HG03520 (cell line): ENCODE results near the gene ZNF575.
"Not testable (repeated sequence)": the region's sequence is repeated elsewhere in the genome, so short reads cannot be mapped to it uniquely, and the experiment has no call there.

Source experiments
- ATAC-seq: cut with Tn5 transposase; IDR thresholded peaks from one replicate; pipeline ENCODE4 v1.9.1; 2021; ENCODE audit warnings: mild to moderate bottlenecking, moderate library complexity; ENCODE audit not compliant: unreplicated experiment

The ZNF575 gene

GRCh38 chr19:43507880-43508279 lies 25.1 kb upstream of the ZNF575 start:
- ATAC-seq, result no peak

- no peak for ATAC-seq
These were observed 22.3 kb upstream of the ZNF575 start for GRCh38 chr19:43510713-43511112.

GRCh38 chr19:43511324-43511723 lies 21.7 kb upstream of the ZNF575 start:
- no peak for ATAC-seq

DNA sequence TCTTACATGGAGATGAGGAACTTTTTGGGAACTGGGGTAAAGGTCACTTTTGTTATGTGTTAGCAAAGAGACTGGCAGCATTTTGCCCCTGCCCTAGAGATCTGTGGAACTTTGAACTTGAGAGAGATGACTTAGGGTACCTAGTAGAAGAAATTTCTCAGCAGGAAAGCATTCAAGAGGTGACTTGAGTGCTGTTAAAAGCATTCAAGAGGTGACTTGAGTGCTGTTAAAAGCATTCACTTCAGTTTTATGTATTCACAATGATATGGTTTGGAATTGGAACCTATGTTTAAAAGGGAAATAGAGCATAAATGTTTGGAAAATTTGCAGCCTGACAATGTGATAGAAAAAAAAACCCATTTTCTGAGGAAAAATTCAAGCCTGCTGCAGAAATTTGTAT lies 20.6 kb upstream of the ZNF575 start:
- ATAC-seq, result not testable (repeated sequence)

DNA sequence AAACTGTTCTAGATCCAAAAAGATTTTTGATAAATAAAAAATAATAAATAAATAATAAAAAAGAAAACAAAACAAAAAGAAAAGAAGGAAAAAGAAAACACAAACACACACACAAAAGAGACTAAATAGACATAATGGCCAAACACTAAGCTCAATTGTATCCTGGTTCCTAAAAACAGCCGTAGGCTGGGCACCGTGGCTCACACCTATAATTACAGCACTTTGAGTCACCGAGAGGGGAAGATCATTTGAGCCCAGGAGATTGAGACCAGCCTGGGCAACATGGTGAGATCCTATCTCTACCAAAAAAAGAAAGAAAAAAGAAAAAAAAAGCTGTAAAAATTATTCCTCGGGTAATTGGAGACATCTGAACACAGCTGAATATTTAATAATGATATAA lies 14.9 kb upstream of the ZNF575 start:
- no peak for ATAC-seq

DNA sequence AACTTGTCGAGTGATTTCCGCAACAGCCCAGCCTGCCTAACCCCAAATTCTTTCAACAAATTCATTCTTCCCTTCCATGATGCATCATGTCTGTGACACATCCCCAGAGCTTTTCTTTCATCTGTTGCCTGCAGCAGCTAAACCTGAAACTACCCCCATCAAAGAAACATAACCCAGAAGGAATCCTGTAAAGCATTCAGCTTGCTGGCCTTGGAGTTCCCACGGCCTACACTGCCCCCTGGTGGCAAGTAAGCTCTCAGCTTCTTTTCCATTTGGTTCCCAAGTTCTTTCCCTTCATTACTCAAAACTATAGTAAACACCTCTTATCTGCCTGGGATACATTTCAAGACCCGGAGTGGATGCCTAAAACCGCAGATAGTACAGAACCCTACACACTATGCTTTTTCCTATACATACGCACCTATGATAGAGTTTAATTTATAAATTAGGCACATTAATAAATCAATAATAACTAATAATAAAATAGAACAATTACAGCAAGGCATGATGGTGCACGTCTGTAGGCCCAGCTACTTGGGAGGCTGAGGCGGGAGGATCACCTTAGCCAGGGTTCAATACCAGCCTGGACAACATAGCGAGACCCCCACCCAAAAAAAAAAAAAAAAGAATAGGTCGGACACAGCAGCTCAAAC lies 13.4 kb upstream of the ZNF575 start:
- no peak for ATAC-seq

DNA sequence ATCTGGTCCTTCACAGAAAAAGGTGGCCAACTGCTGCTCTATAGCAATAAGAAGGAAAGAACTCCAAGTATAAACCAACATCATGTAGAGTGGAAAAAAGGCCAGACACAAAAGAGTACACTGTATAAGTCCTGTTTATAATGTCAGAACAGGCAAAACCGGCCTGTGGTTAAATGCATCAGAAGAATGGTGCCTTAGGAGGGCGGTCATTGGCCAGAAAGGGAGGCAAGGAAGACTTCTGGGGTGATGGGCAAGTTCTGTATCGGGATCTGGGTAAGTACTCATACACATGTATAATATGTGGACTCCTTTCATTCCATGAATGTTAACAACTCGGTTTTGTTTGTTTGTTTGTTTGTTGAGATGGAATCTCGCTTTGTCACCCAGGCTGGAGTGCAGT lies 10.1 kb upstream of the ZNF575 start:
- no peak for ATAC-seq

- not testable (repeated sequence) for ATAC-seq
These were observed 9.3 kb upstream of the ZNF575 start for GRCh38 chr19:43523696-43524095.

GRCh38 chr19:43524922-43525835 lies 7.8 kb upstream of the ZNF575 start:
- no peak for ATAC-seq

DNA sequence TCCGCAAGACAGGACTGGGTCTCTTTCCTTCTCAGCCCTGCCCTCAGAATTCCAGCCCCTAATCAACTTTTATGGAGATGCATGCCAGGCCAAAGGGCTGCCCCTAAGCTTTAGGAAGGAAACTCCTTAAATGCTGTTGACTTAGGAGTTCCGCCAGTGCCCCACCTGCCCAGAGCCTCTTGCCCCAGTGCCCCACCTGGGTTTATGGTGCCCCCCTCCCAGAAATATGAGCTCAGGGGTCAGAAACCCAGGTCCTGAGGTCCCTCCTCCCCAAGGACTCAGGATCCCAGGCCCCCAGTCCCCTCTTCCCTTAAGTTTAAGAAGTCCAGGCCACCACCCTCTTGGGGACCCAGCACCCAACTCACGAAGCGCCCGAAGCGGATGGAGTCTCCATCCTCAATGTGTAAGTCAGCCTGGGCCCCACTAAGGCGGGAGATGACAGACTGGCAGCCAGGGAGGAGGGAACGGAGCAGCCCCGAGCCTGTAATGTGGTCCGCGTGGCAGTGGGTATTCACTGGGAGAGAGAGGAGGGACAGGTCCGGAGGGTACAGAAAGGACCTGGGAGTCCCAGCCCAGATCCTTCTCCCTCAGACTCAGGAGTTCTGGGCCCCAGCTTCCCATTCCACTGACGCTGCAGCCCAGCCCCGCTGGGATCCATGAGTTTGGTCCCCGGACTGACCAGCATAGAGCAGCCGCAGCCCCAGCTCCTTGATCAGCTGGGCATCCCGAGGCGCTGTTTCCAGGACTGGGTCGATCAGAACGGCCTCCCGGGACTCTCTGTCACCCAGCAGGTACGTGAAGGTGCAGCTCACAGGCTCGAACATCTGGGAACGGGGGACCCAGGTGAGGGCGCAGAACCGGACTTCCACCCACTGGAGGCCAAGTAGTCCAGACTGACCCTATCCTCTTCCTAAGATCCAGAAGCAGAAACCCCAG lies 6.9 kb upstream of the ZNF575 start:
- no peak for ATAC-seq

DNA sequence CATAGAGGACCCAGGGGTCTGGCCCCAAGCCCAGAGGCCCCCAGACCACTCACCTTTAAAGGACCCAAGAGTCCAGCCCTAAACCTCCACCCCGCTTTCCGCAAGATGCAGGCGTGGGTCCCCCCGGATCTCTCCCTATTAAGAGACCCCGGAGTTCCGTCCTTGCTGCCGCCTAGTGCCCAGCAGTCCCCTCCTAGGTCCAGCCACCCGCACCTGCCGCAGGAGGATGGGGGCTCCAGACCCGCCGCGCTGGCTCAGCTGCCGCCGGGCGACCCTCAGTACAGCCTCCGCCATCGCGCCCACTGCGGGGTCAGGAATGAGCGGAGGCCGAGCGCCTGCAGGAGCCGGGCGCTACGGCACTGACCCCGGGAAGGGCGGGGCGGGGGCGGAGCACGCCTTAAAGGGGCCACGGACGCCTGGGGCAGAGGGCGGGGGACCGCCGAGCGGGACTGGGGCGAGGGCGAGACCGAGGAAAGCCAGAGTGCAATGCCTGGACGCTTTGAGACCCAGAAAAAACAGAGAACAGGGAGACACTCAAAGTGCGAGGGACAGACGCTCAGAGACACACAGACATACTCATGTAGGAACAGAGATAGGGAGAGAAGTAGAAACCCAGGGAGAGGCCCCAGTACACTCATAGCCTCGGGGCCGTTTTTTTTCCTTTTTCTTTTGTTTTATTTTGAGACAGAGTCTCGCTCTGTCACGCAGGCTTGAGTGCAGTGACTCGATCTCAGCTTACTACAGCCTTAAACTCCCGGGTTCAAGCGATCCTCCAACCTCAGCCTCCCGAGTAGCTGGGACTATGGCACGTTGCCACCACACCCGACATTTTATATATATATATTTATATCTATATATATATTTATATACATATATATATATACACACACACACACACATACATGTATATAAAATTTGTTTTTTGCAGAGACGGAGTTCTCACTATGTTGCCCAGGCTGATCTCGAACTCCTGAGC lies 5.8 kb upstream of the ZNF575 start, which contains the start of gene ETHE1:
ETHE1 (minus strand) TSS at position 318 of the 976 bp plus-strand sequence; CDS start at position 294, 24 bp downstream.
- no peak for ATAC-seq

GRCh38 chr19:43527860-43528622 lies 4.9 kb upstream of the ZNF575 start:
- no peak for ATAC-seq

DNA sequence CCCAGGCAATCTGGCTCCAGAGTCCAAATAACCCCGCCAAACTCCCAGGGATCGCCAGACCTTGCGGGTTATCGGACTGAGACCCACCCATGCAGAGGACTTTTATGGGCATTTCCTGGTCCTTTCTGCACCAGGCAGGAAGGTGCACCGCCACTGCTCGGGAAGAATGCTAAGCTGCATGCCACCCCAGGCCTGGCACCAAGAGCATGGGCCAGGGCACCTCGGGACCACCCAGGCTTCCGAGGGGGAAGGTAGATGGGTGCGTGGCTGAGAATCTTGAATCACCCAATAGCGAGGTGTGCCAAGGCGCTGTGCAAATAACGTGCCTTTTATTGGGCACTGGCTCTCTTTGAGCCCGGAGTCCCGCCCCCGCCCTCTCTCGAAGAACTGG lies 422 bp upstream of the ZNF575 start:
- no peak for ATAC-seq

DNA sequence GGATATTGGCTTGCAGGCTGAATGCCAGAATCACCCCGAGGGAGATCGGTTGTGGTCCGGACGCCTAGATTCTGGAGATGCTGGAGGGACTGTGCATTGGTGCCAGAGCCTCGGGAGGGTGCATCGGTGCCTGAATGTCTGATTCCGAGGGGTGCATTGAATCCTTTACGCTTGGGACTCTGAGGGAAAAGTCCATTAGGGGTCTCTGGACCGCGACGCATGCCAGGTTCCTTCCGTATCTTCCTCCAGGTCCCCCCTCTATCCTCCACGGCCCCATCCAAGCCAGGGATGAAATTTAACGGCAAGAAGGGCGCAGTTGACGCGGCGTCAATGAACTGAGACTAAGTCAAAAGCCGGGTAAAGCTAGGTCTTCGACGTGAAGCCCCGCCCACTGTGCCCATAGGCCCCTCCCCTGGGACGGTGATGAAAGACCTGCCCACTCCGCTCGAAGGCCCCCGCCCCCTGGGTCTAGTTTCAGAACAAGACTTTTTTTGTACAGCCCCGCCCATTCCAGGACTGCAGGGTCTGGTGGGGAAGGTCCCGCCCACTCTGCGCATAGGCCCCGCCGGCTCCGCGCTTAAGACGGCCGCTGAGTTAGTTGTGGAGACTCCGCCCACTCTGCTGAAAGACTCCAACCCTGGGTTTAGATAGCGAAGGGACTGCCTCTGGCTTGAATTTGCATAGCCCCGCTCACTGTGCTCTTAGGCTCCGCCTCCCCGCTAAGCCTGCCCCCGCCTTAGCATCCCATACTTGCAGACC lies 737 bp downstream of the ZNF575 start:
- ATAC-seq, result peak; percentile 53

DNA sequence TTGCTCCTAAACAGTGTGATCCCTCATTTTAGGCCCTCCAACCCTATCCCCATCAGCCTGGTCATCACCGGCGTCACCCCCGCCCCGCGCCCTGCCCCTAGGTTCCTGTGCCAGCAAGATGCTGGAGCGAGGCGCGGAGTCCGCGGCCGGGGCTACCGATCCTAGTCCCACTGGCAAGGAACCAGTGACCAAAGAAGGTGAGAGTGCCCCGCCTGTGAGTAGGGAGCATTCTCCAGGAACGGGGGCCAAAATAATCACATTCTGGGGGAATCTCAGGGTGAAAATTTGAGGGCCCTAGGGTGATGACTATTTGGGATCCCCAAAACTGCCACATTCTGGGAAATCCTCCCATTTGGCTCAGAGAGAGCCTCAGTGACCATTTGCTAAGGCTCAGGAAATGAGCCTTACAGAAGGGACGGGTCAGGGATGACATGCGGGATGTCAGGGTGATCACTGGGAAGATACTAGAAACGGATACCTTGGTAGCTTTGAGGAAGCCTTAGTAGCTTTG lies 1.4 kb downstream of the ZNF575 start:
- no peak for ATAC-seq

DNA sequence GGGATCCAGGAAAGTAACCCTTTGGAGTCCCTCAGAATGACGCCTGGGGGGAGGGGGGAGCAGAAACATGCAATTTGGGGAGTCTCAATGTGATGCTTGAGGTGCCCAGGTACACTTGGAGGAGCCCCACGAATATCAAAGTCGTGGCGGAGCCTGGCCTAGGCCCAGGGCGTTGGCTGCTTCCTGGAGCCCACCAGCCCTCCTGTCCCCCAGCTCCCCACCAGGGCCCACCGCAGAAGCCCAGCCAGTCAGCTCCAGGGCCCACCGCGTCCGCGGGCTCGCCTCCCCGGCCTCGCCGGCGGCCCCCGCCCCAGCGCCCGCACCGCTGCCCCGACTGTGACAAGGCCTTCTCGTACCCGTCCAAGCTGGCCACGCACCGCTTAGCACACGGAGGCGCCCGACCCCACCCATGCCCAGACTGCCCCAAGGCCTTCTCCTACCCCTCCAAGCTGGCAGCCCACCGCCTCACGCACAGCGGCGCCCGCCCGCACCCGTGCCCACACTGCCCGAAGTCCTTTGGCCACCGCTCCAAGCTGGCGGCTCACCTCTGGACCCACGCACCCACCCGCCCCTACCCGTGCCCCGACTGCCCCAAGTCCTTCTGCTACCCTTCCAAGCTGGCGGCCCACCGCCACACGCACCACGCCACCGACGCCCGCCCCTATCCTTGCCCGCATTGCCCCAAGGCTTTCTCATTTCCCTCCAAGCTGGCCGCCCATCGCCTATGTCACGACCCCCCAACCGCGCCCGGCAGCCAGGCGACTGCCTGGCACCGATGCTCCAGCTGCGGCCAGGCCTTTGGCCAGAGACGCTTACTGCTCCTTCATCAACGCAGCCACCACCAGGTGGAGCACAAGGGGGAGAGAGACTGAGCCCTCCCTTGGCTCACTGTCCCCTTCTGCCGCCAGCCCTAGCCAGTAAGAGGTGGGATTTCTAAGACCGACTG lies 2.1 kb downstream of the ZNF575 start:
- no peak for ATAC-seq

- no peak for ATAC-seq
These were observed 5.9 kb downstream of the ZNF575 start for GRCh38 chr19:43538922-43539321.
